Urinary bladder (tissue), 4 donors: Measurements from ENCODE around the gene HYI. TPM values are rescaled to one million over a fixed set of nuclear protein-coding genes. Genes with fewer than 3 reads are reported as not detected.

Experiments
- DNase-seq: peaks from one replicate; pipeline ENCODE4 v3.0.0-alpha.2; 2015; ENCODE audit errors: extremely low spot score
- H3K27ac ChIP-seq: one replicate; pipeline ENCODE4 v1.5.1; 2013; ENCODE audit warnings: low read depth, mild to moderate bottlenecking, moderate library complexity
- H3K36me3 ChIP-seq: one replicate; pipeline ENCODE4 v1.6.1; 2013; ENCODE audit warnings: mild to moderate bottlenecking, moderate library complexity; ENCODE audit not compliant: insufficient read depth
- H3K4me1 ChIP-seq: one replicate; pipeline ENCODE4 v1.6.1; 2013; ENCODE audit warnings: mild to moderate bottlenecking, moderate library complexity; ENCODE audit not compliant: insufficient read depth
- H3K4me3 ChIP-seq: one replicate; pipeline ENCODE4 v1.5.1; 2013; ENCODE audit warnings: low read depth, low read length
- WGBS: extraction: QIAGEN DNeasy Blood & Tissue Kit; methylation state at CpG from one replicate; pipeline ENCODE4 v1.1.7; 2013; 5-methylcytosine and 5-hydroxymethylcytosine counted together
- polyA plus RNA-seq: library from polyadenylated mRNA; stranded (reverse); fragments of 200-250 nt; gene quantifications from one replicate; pipeline ENCODE4 v1.2.3, GENCODE V29; 2013
- total RNA-seq: library from RNA; depleted of rRNA; stranded (reverse); fragments of >200 nt; gene quantifications from one replicate; pipeline ENCODE4 v1.2.3, GENCODE V29; 2014
- donor health status: healthy with polysubstance abuse.
- donor health status: healthy.

The HYI gene
- total and polyA plus RNA-seq, 2 donors: 27.8 to 49.3 TPM

GRCh38 chr1:43437031-43437973 lies 16.4 kb downstream of the HYI start:
- 91% methylated on average over 20 of the region's 20 CpGs for WGBS
- H3K4me1 ChIP-seq: no peaks in the 10 kb centered on the region
- H3K36me3 ChIP-seq: peaks cover 3% of the 10 kb centered on the region
- no peak overlapping the region for H3K27ac ChIP-seq
- no peak for DNase-seq
- no peak overlapping the region for H3K4me3 ChIP-seq

DNA sequence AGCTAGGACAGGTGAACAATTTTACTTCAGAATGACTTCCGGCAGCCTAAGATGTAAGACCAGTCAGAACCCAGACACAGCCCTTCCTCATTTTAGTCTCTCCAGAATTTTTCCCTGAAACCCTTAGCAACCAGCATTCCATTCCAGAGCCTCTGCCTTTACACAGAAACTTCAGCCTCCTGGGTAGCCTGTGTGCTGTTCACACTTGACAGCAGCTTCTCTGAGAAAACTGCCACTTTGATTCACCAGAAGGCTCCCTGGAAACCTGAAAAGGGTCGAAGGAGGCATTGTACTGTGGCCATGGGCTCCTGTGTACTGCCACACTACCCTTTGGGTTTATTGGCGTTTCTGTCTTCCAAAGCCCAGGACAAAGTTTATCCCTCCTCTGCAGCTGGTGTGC lies 17.4 kb downstream of the HYI start:
- Histone ChIP-seq H3K4me3 (no peak overlapping the region), H3K27ac (no peak overlapping the region), H3K4me1 (no peaks in the 10 kb centered on the region), H3K36me3 (peaks cover 5% of the 10 kb centered on the region)
- DNase-seq: no peak
- WGBS: 73% methylated on average over 3 of the region's 3 CpGs

DNA sequence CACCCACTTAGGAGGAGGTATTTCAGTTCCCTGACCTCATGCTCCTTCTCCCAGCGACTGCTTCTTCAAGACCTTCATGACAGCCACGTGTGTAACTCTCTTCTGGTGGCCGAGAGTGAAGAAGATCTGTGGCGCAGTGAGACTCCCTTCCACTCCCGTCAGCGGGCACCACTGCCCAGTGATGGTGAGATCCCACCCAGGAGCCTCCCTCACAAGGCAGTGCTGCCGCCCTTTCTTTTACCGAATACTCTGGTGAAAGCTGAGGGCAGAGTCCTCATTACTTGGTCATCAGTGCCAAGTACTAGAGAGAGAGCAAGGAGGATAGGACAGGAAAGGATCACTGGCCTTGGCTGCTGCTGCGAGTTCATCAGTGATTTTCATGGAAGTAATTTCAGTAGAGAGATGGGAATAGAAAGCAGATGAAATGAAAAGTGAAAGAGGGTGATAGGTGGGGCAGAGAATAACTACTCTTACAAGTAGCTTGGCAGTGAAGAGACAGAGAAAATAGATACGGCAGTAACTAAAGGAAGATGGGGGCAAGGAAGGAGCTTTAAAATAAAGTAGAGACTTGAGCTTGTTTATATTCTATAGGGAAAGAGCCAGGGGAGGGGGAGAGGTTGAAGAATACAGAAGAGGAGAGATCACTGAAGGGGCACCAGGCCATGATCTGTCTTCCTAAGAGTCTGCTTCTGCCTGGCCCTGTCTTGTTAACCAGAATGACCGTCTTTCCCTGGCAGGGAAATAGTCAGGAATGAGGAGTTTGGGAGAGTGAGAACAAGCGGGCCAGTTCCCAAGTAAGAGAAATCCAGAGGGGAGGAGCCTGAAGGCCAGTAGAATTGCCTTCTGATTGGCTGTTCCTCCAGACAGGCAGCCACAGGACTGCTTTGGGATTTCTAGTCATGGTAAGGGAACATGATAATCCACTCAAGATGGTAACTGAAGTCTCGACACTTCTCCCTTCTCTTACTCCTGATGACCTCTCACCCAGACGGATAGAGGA lies 18.3 kb downstream of the HYI start:
- Histone ChIP-seq H3K36me3 (peaks cover 8% of the 10 kb centered on the region), H3K4me3 (no peak overlapping the region), H3K27ac (no peak overlapping the region), H3K4me1 (no peaks in the 10 kb centered on the region)
- no peak for DNase-seq
- 63% methylated on average over 14 of the region's 14 CpGs for WGBS

DNA sequence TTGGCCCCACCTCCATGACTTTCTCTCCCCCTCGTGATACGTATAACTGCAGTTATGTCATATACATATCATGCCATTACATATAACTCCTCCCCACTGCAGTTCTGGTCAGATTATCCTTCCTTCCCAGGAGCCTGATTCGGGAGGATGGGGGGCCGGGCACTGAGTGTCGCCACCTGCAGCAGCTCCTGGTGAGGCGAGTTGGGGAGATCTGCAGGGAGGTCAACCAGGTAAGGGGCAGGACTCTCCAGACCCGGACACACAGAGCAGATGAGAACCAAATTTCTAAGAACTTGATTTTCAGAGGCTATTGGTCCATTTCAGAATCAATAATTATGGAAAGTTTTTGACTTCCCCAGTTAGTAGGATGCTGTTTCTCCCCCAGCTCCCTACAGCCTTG lies 19.5 kb downstream of the HYI start:
- DNase-seq: no peak
- Histone ChIP-seq H3K4me1 (no peaks in the 10 kb centered on the region), H3K27ac (no peak overlapping the region), H3K36me3 (peaks cover 8% of the 10 kb centered on the region), H3K4me3 (no peak overlapping the region)
- WGBS: 90% methylated on average over 7 of the region's 7 CpGs

DNA sequence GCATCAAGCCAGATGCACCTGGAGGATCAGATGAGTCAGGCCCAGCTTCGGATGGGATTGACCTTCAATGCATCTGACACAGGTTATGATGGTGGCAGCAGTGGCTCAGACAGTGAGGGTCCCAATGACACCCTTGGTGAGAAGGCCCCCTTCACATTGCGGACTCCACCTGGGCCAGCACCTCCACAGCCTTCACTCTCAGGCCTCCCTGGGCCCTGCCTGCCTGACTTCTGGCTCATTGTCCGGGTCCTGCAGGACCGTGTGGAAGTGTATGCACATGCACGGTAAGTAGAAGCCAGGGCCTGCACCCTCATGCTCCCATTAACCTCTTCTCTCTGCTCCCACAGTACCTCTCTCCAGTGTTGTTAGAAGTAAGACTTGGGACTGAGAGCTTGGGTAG lies 20.8 kb downstream of the HYI start:
- no peak for DNase-seq
- Histone ChIP-seq H3K27ac (no peak overlapping the region), H3K36me3 (peaks cover 8% of the 10 kb centered on the region), H3K4me3 (no peak overlapping the region), H3K4me1 (no peaks in the 10 kb centered on the region)
- 92% methylated on average over 5 of the region's 5 CpGs for WGBS

GRCh38 chr1:43432171-43432860 lies 21.4 kb downstream of the HYI start:
- Histone ChIP-seq H3K27ac (no peak overlapping the region), H3K36me3 (peaks cover 8% of the 10 kb centered on the region), H3K4me1 (no peaks in the 10 kb centered on the region), H3K4me3 (no peak overlapping the region)
- 94% methylated on average over 9 of the region's 9 CpGs for WGBS
- no peak for DNase-seq

- Histone ChIP-seq H3K36me3 (peaks cover 10% of the 10 kb centered on the region), H3K27ac (no peak overlapping the region), H3K4me3 (no peak overlapping the region), H3K4me1 (no peaks in the 10 kb centered on the region)
- WGBS: 95% methylated on average over 9 of the region's 9 CpGs
- DNase-seq: no peak
Measured at GRCh38 chr1:43431676-43432075, 22.1 kb downstream of the HYI start.

GRCh38 chr1:43430831-43431230 lies 22.9 kb downstream of the HYI start:
- Histone ChIP-seq H3K27ac (no peak overlapping the region), H3K36me3 (peaks cover 10% of the 10 kb centered on the region), H3K4me3 (no peak overlapping the region), H3K4me1 (no peaks in the 10 kb centered on the region)
- DNase-seq: no peak
- 96% methylated on average over 5 of the region's 5 CpGs for WGBS

DNA sequence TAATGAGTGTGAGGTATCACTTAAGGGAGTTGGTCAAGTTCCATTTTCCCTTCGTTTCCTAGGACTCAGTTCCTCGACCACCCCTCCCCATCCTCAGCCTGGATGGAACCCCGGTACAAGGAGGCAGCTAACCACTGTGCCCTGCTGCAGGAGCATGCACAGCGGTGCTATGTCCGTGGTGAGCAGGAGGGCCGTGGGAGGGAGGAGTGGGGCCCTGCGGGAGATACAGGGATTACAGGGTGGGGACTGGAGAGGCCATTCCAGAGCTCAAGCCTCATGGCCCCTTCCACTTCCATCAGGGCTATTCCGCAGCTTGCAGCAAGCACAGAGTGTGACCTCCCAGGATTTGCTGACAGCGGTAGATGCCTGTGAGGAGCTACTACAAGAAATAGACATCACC lies 25.8 kb downstream of the HYI start:
- H3K4me1 ChIP-seq: no peaks in the 10 kb centered on the region
- no peak for DNase-seq
- no peak overlapping the region for H3K27ac ChIP-seq
- 86% methylated on average over 9 of the region's 9 CpGs for WGBS
- no peak overlapping the region for H3K4me3 ChIP-seq
- H3K36me3 ChIP-seq: peaks cover 10% of the 10 kb centered on the region

DNA sequence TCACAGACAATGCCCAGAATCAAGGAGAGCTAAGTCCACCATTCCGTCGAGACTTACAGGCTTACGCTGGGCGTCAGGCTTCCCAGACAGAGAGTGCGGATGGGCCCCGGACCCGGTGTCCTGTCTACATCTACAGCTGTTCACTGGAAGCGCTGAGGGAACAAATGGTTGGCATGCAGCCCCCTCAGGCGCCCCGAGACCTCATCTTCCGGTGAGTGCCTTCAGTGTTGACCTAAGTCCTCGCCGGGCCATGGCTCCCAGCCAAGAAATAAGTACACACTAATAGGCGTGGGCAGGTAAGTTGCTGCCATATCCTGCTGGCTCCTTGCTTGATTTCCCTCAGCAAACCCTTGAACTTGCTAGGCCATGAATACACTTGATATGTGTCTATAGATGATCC lies 26.2 kb downstream of the HYI start:
- Histone ChIP-seq H3K4me1 (no peaks in the 10 kb centered on the region), H3K27ac (no peak overlapping the region), H3K36me3 (peaks cover 11% of the 10 kb centered on the region), H3K4me3 (no peak overlapping the region)
- no peak for DNase-seq
- WGBS: 85% methylated on average over 14 of the region's 14 CpGs

DNA sequence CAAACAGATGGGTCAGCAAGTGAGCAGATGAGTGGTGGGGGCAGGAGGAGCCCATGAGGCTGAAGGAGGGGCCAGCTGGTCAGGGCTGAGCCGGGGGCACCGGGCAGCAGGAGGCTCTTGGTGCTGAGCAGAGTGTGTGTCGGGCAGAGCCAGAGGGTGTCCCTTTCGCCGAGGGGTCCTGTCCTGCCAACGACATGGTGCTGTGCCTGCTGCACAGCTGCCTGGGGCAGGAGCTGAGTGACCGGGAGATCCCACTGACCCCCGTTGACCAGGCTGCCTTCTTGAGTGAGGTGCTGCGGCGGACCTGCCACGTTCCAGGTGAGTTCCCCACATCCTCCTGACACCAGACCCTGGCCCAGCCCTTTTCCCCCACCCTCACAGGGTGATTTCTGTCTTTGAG lies 27.5 kb downstream of the HYI start:
- Histone ChIP-seq H3K36me3 (peaks cover 11% of the 10 kb centered on the region), H3K4me1 (no peaks in the 10 kb centered on the region), H3K27ac (no peak overlapping the region), H3K4me3 (no peak overlapping the region)
- 90% methylated on average over 11 of the region's 11 CpGs for WGBS
- DNase-seq: no peak

- Histone ChIP-seq H3K4me3 (no peak overlapping the region), H3K27ac (no peak overlapping the region), H3K36me3 (peaks cover 9% of the 10 kb centered on the region), H3K4me1 (no peaks in the 10 kb centered on the region)
- WGBS: 82% methylated on average over 4 of the region's 4 CpGs
- no peak for DNase-seq
Measured at GRCh38 chr1:43425045-43425444, 28.7 kb downstream of the HYI start.
